Endodermal cell (in vitro differentiated cells): Measurements from ENCODE around the gene CLIP4. TPM values are rescaled to one million over a fixed set of nuclear protein-coding genes. Genes with fewer than 3 reads are reported as not detected.
A peak's percentile ranks its signal among the peaks of the same experiment; 100 is the strongest.

Source experiments
- DNase-seq: peaks from one replicate; pipeline ENCODE4 v3.0.0-alpha.2; 2017
- H3K27ac ChIP-seq: 2 replicates; pipeline ENCODE4 v1.5.1; 2013; ENCODE audit warnings: mild to moderate bottlenecking, low read depth, low read length, moderate library complexity
- H3K27me3 ChIP-seq: 2 replicates; pipeline ENCODE4 v1.6.1; 2013; ENCODE audit warnings: mild to moderate bottlenecking, low read length, moderate library complexity; ENCODE audit not compliant: insufficient read depth, control insufficient read depth, poor library complexity, severe bottlenecking
- H3K36me3 ChIP-seq: 2 replicates; pipeline ENCODE4 v1.7.0; 2013; ENCODE audit warnings: mild to moderate bottlenecking, low read length, moderate library complexity; ENCODE audit not compliant: control insufficient read depth, insufficient read depth
- H3K4me1 ChIP-seq: one replicate; pipeline ENCODE4 v1.7.0; 2013; ENCODE audit warnings: low read length; ENCODE audit not compliant: control insufficient read depth, insufficient read depth
- H3K4me3 ChIP-seq: 2 replicates; pipeline ENCODE4 v1.5.1; 2013; ENCODE audit warnings: mild to moderate bottlenecking, low read length, moderate library complexity
- H3K9ac ChIP-seq: 2 replicates; pipeline ENCODE4 v1.6.1; 2013; ENCODE audit warnings: mild to moderate bottlenecking, low read length, moderate library complexity; ENCODE audit not compliant: poor library complexity, severe bottlenecking; ENCODE audit errors: extremely low read depth
- H3K9me3 ChIP-seq: 2 replicates; pipeline ENCODE4 v1.6.1; 2013; ENCODE audit warnings: mild to moderate bottlenecking, low read length, moderate library complexity; ENCODE audit not compliant: control insufficient read depth
- H3K27ac Mint-ChIP-seq: 2 replicates; pipeline ENCODE4 v1.8.0; 2020; ENCODE audit warnings: mixed read lengths
- H3K27me3 Mint-ChIP-seq: 2 replicates; pipeline ENCODE4 v1.8.0; 2021; ENCODE audit warnings: mild to moderate bottlenecking, mixed read lengths; ENCODE audit not compliant: insufficient read depth
- H3K36me3 Mint-ChIP-seq: 2 replicates; pipeline ENCODE4 v1.8.0; 2020; ENCODE audit warnings: low read depth, mixed read lengths
- H3K4me1 Mint-ChIP-seq: 2 replicates; pipeline ENCODE4 v1.8.0; 2020; ENCODE audit warnings: mixed read lengths
- H3K4me3 Mint-ChIP-seq: 2 replicates; pipeline ENCODE4 v1.8.0; 2020; ENCODE audit warnings: mild to moderate bottlenecking, moderate library complexity, mixed read lengths
- H3K9me3 Mint-ChIP-seq: 2 replicates; pipeline ENCODE4 v1.8.0; 2020; ENCODE audit warnings: mild to moderate bottlenecking, mixed read lengths
- CTCF ChIP-seq: fragments of 200-600 bp; sonication (generic); conservative IDR thresholded peaks from 2 replicates; pipeline ENCODE4 v1.5.0; 2021; ENCODE audit warnings: antibody characterized with exemption, mild to moderate bottlenecking
- WGBS, 2 experiments: methylation state at CpG; one replicate each; pipeline versions ENCODE4 v1.1.5 to v1.1.7; 2013; ENCODE audit warnings: missing lambda C conversion rate in 2 of 2, mixed read lengths in 1 of 2; ENCODE audit not compliant: insufficient coverage in 1 of 2, insufficient read length in 1 of 2; 5-methylcytosine and 5-hydroxymethylcytosine counted together
- total RNA-seq, 2 donors: library from RNA; stranded (reverse); fragmentation: NEBNext Ultra II Directional in 1 of 2; extraction: Animal tissue kit (Norgen Biotek cat#: 25700) in 1 of 2; gene quantifications; 2 replicates in 1 of 2; 3 replicates in 1 of 2; pipeline ENCODE4 v1.2.1, GENCODE V29; 2021

Gene CLIP4
- total RNA-seq, 2 donors from 2014 or later: 8.0 to 10.9 TPM

GRCh38 chr2:29235411-29235810, 120.2 kb downstream of the CLIP4 start:
- Mint-ChIP-seq H3K4me1 (no peaks in the 10 kb centered on the region), H3K27ac (no peak overlapping the region), H3K36me3 (no peaks in the 10 kb centered on the region), H3K27me3 (peaks cover 2% of the 10 kb centered on the region), H3K4me3 (no peak overlapping the region), H3K9me3 (no peaks in the 10 kb centered on the region)
- no peak overlapping the region for H3K27ac ChIP-seq
- no peaks in the 10 kb centered on the region for H3K9me3 ChIP-seq
- 88 to 100% methylated on average over 1 to 3 of the region's 3 CpGs for WGBS, 2 experiments
- no peak for TF ChIP-seq CTCF
- no peaks in the 10 kb centered on the region for H3K27me3 ChIP-seq
- H3K36me3 ChIP-seq: no peaks in the 10 kb centered on the region
- no peak for DNase-seq
- H3K4me1 ChIP-seq: no peaks in the 10 kb centered on the region
- no peak overlapping the region for H3K9ac ChIP-seq
- H3K4me3 ChIP-seq: no peak overlapping the region

DNA sequence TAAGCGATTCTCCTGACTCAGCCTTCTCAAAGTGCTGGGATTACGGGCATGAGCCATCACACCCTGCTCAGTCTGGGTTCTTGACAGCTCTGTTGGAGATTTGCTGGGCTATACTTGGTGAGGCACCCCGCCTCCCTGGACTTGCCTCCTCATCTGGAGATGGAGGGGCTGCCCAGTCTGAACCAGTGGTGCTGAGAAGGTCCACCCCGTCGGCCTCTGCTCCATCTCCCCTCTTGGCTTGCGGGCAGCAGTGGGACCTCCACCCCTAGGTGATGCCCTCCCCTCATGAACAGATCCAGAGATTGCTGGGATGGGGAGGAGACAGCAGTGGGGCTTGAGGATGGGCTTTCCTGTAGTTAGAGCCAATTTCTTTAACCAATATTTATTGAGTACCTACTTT, 120.9 kb downstream of the CLIP4 start:
- Histone ChIP-seq H3K9ac (no peak overlapping the region), H3K36me3 (no peaks in the 10 kb centered on the region), H3K9me3 (no peaks in the 10 kb centered on the region), H3K4me1 (no peaks in the 10 kb centered on the region), H3K4me3 (no peak overlapping the region), H3K27ac (no peak overlapping the region), H3K27me3 (no peaks in the 10 kb centered on the region)
- TF ChIP-seq CTCF: no peak
- Mint-ChIP-seq H3K27ac (no peak overlapping the region), H3K9me3 (no peaks in the 10 kb centered on the region), H3K36me3 (no peaks in the 10 kb centered on the region), H3K4me3 (no peak overlapping the region), H3K4me1 (no peaks in the 10 kb centered on the region), H3K27me3 (peaks cover 5% of the 10 kb centered on the region)
- 96% methylated on average over 6 of the region's 6 CpGs; no CpG with 5 or more reads in 1 of the 2 experiments for WGBS, 2 experiments
- DNase-seq: no peak

DNA sequence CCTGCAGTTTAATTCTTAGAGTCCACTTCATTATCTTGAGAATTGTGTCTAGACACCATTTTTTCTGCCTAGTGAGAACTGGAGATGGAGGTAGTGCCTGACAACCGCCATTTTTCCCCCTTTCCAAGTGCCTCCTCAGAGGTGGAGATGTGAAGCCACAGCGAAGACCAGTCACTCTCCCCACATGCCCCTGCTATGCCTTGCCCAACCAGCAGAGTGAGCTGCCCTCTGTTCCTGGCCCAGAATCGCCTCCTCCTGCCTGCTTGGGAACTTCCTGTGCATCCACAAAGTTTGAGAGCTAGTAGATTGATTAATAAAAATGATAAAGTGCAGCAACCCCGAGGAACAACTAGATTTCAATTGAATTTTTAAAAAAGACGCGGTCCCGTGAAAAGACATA, 123.3 kb downstream of the CLIP4 start:
- no peaks in the 10 kb centered on the region for H3K27me3 ChIP-seq
- no peaks in the 10 kb centered on the region for H3K36me3 Mint-ChIP-seq
- WGBS, 2 experiments: 81 to 90% methylated on average over 6 to 7 of the region's 7 CpGs
- H3K27ac Mint-ChIP-seq: no peak overlapping the region
- H3K27me3 Mint-ChIP-seq: peaks cover 7% of the 10 kb centered on the region
- H3K9me3 ChIP-seq: no peaks in the 10 kb centered on the region
- no peaks in the 10 kb centered on the region for H3K9me3 Mint-ChIP-seq
- TF ChIP-seq CTCF: peak; percentile 90
- no peak overlapping the region for H3K4me3 Mint-ChIP-seq
- no peaks in the 10 kb centered on the region for H3K4me1 ChIP-seq
- no peak overlapping the region for H3K9ac ChIP-seq
- peak; percentile 88 for DNase-seq
- H3K27ac ChIP-seq: no peak overlapping the region
- H3K4me1 Mint-ChIP-seq: no peaks in the 10 kb centered on the region
- no peaks in the 10 kb centered on the region for H3K36me3 ChIP-seq
- H3K4me3 ChIP-seq: no peak overlapping the region

Other genes starting within 250 kb of the CLIP4 start
- 10 to 100 TPM; 19.9 to 22.4 TPM for gene TRMT61B, start 245.1 kb upstream of the CLIP4 start, total RNA-seq
- 10 to 100 TPM; 64.3 to 77.7 TPM for gene WDR43, start 220.7 kb upstream of the CLIP4 start, total RNA-seq
- 1 to 10 TPM in 1 of 2 donors, under 1 TPM in 1; 0.86 to 4.2 TPM for gene TOGARAM2, start 134.1 kb upstream of the CLIP4 start, total RNA-seq
- under 1 TPM in 1 of 2 donors, not detected in 1; 0.09 TPM for gene PCARE, start 40.9 kb upstream of the CLIP4 start, total RNA-seq